IMR-90 (cell line): ENCODE data around the gene SPDYE18. TPM values are rescaled to one million over a fixed set of nuclear protein-coding genes. Genes with fewer than 3 reads are reported as not detected.
"Not testable (repeated sequence)": the region's sequence is repeated elsewhere in the genome, so short reads cannot be mapped to it uniquely, and the experiment has no call there.

Experiments
- ATAC-seq: fragments of 200-7000 bp; cut with Tn5 transposase; 2 replicates; pipeline ENCODE4 v1.9.1; 2020; ENCODE audit warnings: low read depth, mild to moderate bottlenecking, moderate library complexity
- Bru-seq: library from RNA; stranded (reverse); fragments of 400-500 nt; gene quantifications from one replicate; lab custom pipeline; 2021; lab: Mats Ljungman, UMichigan
- BruChase-seq, 2 experiments: library from RNA; stranded (reverse); fragments of 400-500 nt; gene quantifications; one replicate each; lab custom pipeline; 2021; lab: Mats Ljungman, UMichigan
- BruUV-seq: library from RNA; stranded (reverse); fragments of 400-500 nt; replicated peaks from 2 replicates; lab custom pipeline; 2021; lab: Mats Ljungman, UMichigan
- CTCF ChIA-PET: fragments of 300-600 bp; formaldehyde crosslinking; extraction: SDS; loops from one replicate; lab custom pipeline; 2021; ENCODE audit warnings: antibody characterized with exemption; lab: Yijun Ruan, JAX
- POLR2A ChIA-PET: fragments of 300-600 bp; sonication (Branson Sonifier 250); formaldehyde crosslinking; loops from one replicate; lab custom pipeline; 2022; ENCODE audit warnings: antibody characterized with exemption; ENCODE audit not compliant: unreplicated experiment; lab: Charles Lee
- DNase-seq: peaks from one replicate; pipeline ENCODE4 v3.0.0; 2013
- H2AFZ ChIP-seq: replicated peaks from 2 replicates; pipeline ENCODE3; 2013; ENCODE audit warnings: low read length, mild to moderate bottlenecking; ENCODE audit not compliant: poor library complexity
- H2AK5ac ChIP-seq: 2 replicates; pipeline ENCODE4 v1.6.1; 2013; ENCODE audit warnings: low read depth, low read length, inconsistent platforms
- H2AK9ac ChIP-seq: replicated peaks from 2 replicates; pipeline ENCODE3; 2013; ENCODE audit warnings: mild to moderate bottlenecking, low read depth, low read length, moderate library complexity; ENCODE audit not compliant: poor library complexity
- H2BK120ac ChIP-seq: 2 replicates; pipeline ENCODE4 v1.6.1; 2013; ENCODE audit warnings: low read depth, low read length, inconsistent platforms
- H2BK15ac ChIP-seq: 3 replicates; pipeline ENCODE4 v1.6.1; 2013; ENCODE audit warnings: low read depth, low read length, inconsistent platforms
- H2BK20ac ChIP-seq: 2 replicates; pipeline ENCODE4 v1.6.1; 2013; ENCODE audit warnings: low read depth, mild to moderate bottlenecking, inconsistent platforms, low read length, moderate library complexity
- H2BK5ac ChIP-seq: 2 replicates; pipeline ENCODE4 v1.6.1; 2013; ENCODE audit warnings: mild to moderate bottlenecking, low read depth, low read length, inconsistent platforms; ENCODE audit not compliant: poor library complexity, severe bottlenecking
- H3K14ac ChIP-seq: replicated peaks from 2 replicates; pipeline ENCODE4 v1.6.1; 2013; ENCODE audit warnings: low read depth, low read length, inconsistent platforms
- H3K18ac ChIP-seq: 2 replicates; pipeline ENCODE4 v1.6.1; 2013; ENCODE audit warnings: low read depth, low read length, control low read depth
- H3K23ac ChIP-seq: 2 replicates; pipeline ENCODE4 v1.6.1; 2013; ENCODE audit warnings: low read depth, low read length, inconsistent platforms
- H3K27ac ChIP-seq: 2 replicates; pipeline ENCODE4 v1.5.1; 2013; ENCODE audit warnings: mild to moderate bottlenecking, control low read depth, low read length; ENCODE audit not compliant: insufficient read depth
- H3K27me3 ChIP-seq: 2 replicates; pipeline ENCODE4 v1.6.1; 2013; ENCODE audit warnings: low read length; ENCODE audit not compliant: control insufficient read depth, insufficient read depth
- H3K36me3 ChIP-seq: 2 replicates; pipeline ENCODE4 v1.6.1; 2013; ENCODE audit warnings: low read length, mixed read lengths; ENCODE audit not compliant: control insufficient read depth, insufficient read depth
- H3K4ac ChIP-seq: 2 replicates; pipeline ENCODE4 v1.6.1; 2013; ENCODE audit warnings: low read depth, low read length, inconsistent platforms
- H3K4me1 ChIP-seq: 2 replicates; pipeline ENCODE4 v1.6.1; 2013; ENCODE audit warnings: low read length, mixed read lengths; ENCODE audit not compliant: control insufficient read depth, insufficient read depth
- H3K4me2 ChIP-seq: 2 replicates; pipeline ENCODE4 v1.6.1; 2013; ENCODE audit warnings: low read depth, mild to moderate bottlenecking, control low read depth, low read length, moderate library complexity
- H3K4me3 ChIP-seq: 2 replicates; pipeline ENCODE4 v1.5.1; 2013; ENCODE audit warnings: low read depth, mild to moderate bottlenecking, control low read depth, low read length, moderate library complexity; ENCODE audit not compliant: insufficient read depth
- H3K56ac ChIP-seq: 2 replicates; pipeline ENCODE4 v1.6.1; 2013; ENCODE audit warnings: low read length, inconsistent platforms; ENCODE audit not compliant: insufficient read depth; ENCODE audit errors: extremely low read depth
- H3K79me1 ChIP-seq, 2 experiments: 2 replicates each; pipeline ENCODE4 v1.6.1; 2013; ENCODE audit warnings: low read length in 2 of 2, inconsistent platforms in 1 of 2, low read depth in 1 of 2
- H3K9ac ChIP-seq: 2 replicates; pipeline ENCODE4 v1.6.1; 2013; ENCODE audit warnings: low read depth, low read length, control low read depth
- H3K9me1 ChIP-seq: 2 replicates; pipeline ENCODE4 v1.6.1; 2013; ENCODE audit warnings: low read length, inconsistent platforms; ENCODE audit not compliant: insufficient read depth
- H3K9me3 ChIP-seq: 2 replicates; pipeline ENCODE4 v1.6.1; 2013; ENCODE audit warnings: low read length; ENCODE audit not compliant: control insufficient read depth, insufficient read depth
- H4K20me1 ChIP-seq: 2 replicates; pipeline ENCODE4 v1.6.1; 2013; ENCODE audit warnings: low read length, inconsistent platforms; ENCODE audit not compliant: insufficient read depth
- H4K5ac ChIP-seq: 2 replicates; pipeline ENCODE4 v1.6.1; 2013; ENCODE audit warnings: mild to moderate bottlenecking, low read depth, low read length, control low read depth
- H4K8ac ChIP-seq, 2 experiments: 2 replicates each; pipeline ENCODE4 v1.6.1; 2013; ENCODE audit warnings: low read depth in 2 of 2, low read length in 2 of 2, control low read depth in 1 of 2, inconsistent platforms in 1 of 2
- H4K91ac ChIP-seq: 2 replicates; pipeline ENCODE4 v1.6.1; 2013; ENCODE audit warnings: low read depth, low read length, inconsistent platforms; ENCODE audit not compliant: insufficient read depth
- WGBS, 2 experiments: methylation state at CpG; one replicate each; pipeline versions ENCODE4 v1.1.5 to v1.1.7; 2013; ENCODE audit warnings: missing lambda C conversion rate in 2 of 2; ENCODE audit not compliant: insufficient read length in 1 of 2; ENCODE audit errors: extremely low coverage in 2 of 2; 5-methylcytosine and 5-hydroxymethylcytosine counted together
- dilution Hi-C: fragments of 300-500 bp; cut with HindIII; formaldehyde crosslinking; loops from one replicate; pipeline ENCODE4 v1.14.3; 2018; ENCODE audit warnings: low sequenced_read_pairs; ENCODE audit not compliant: unreplicated experiment
- in situ Hi-C: fragments of 300-500 bp; cut with MboI; formaldehyde crosslinking; loops from 3 replicates; pipeline ENCODE4 v1.14.3; 2019; ENCODE audit warnings: low sequenced_read_pairs, inconsistent platforms, mixed read lengths
- intact Hi-C: fragments of 100-400 bp; cut with micrococcal nuclease; formaldehyde crosslinking; loops from 2 replicates; pipeline ENCODE4 v1.10.0; 2022
- long read RNA-seq: library from polyadenylated mRNA; unstranded; transcript quantifications from one replicate; pipeline ENCODE4 v2.0.0, GENCODE V29; 2021; ENCODE audit not compliant: unreplicated experiment
- polyA plus RNA-seq, 3 experiments: library from polyadenylated mRNA; depleted of rRNA; stranded (reverse); fragments of >200 nt; gene quantifications; 2 replicates each; pipeline ENCODE4 v1.2.3, GENCODE V29; 2012; ENCODE audit warnings: low replicate concordance in 1 of 3
- total RNA-seq: library from RNA; depleted of rRNA; stranded (reverse); fragments of >200 nt; gene quantifications from 2 replicates; pipeline ENCODE4 v1.2.3, GENCODE V29; 2012; rRNA removed

Gene SPDYE18
- total RNA-seq (not detected in 2 replicates), polyA plus RNA-seq (2012; rRNA removed) (not detected in 2 replicates), Bru-seq, nascent RNA (percentile 31 among the genes with signal in this experiment), BruChase-seq, experiment 1, labeled RNA remaining after a 6-hour chase (percentile 36 among the genes with signal in this experiment), BruChase-seq, experiment 2, labeled RNA remaining after a 2-hour chase (percentile 32 among the genes with signal in this experiment)
- polyA plus RNA-seq (2012; cell fraction: cytosol; rRNA removed): not detected in 2 replicates
- polyA plus RNA-seq (2012; cell fraction: nucleus; rRNA removed; ENCODE audit: low replicate concordance): 0.41 and 0.46 TPM in 2 replicates
- long read RNA-seq, partial matches to known transcripts: 0 of 2 reads
- long read RNA-seq, other reads (novel, unspliced or antisense): 2 of 2 reads

- H3K4me1 ChIP-seq, H2BK15ac ChIP-seq, H3K23ac ChIP-seq, H2AK9ac ChIP-seq, H3K4me3 ChIP-seq, DNase-seq, ATAC-seq, H3K9me3 ChIP-seq, H4K5ac ChIP-seq, H4K8ac ChIP-seq, H3K4me2 ChIP-seq, POLR2A ChIA-PET, H2BK20ac ChIP-seq, CTCF ChIA-PET, H3K27ac ChIP-seq, H3K18ac ChIP-seq, H2BK120ac ChIP-seq, H2AFZ ChIP-seq, H3K27me3 ChIP-seq, dilution Hi-C loops, H3K9ac ChIP-seq, H3K56ac ChIP-seq, H4K20me1 ChIP-seq, H3K36me3 ChIP-seq, intact Hi-C loops, H2BK5ac ChIP-seq, H3K14ac ChIP-seq, H3K9me1 ChIP-seq, H3K79me1 ChIP-seq, in situ Hi-C loops, H3K4ac ChIP-seq, BruUV-seq, H2AK5ac ChIP-seq, H4K91ac ChIP-seq: not testable (repeated sequence)
- WGBS, 2 experiments: no CpG with 5 or more reads among the region's 4 CpGs
These were observed at the start of gene SPDYE18 for GRCh38 chr7:77062557-77062956. Gene SPDYE18, minus strand, starts transcription at chr7:77062558. Its CDS starts 2,046 bp downstream, at chr7:77060512.

GRCh38 chr7:77108362-77108761 is 46.0 kb upstream of the SPDYE18 start:
- Histone ChIP-seq H4K5ac (peak overlapping the region; percentile 63; the same call in 1 of the 2 replicates), H4K8ac (peak overlapping the region in 1 of 2 experiments; percentile 55; a peak in 1 of 4 replicates), H3K4me2 (peak overlapping the region; percentile 40; the same call in 1 of the 2 replicates), H2BK120ac (peak overlapping the region; percentile 64; the same call in 1 of the 2 replicates), H3K4me1 (peaks cover 10% of the 10 kb centered on the region), H3K27ac (0 out of 2 replicates have a peak overlapping the region, but pooled peaks have one; percentile 44), H3K4ac (peak overlapping the region; percentile 40; the same call in 1 of the 2 replicates), H2BK5ac (peak overlapping the region; percentile 93)
- intact Hi-C loops, BruUV-seq, H3K4me3 ChIP-seq, H3K14ac ChIP-seq, H3K27me3 ChIP-seq, H3K79me1 ChIP-seq, H3K9ac ChIP-seq, H3K36me3 ChIP-seq, in situ Hi-C loops, H3K9me1 ChIP-seq, H3K56ac ChIP-seq, H4K20me1 ChIP-seq, H2BK15ac ChIP-seq, POLR2A ChIA-PET, H4K91ac ChIP-seq, dilution Hi-C loops, H3K23ac ChIP-seq, H2AFZ ChIP-seq, H2BK20ac ChIP-seq, CTCF ChIA-PET, H2AK9ac ChIP-seq, H3K9me3 ChIP-seq, H2AK5ac ChIP-seq, H3K18ac ChIP-seq: not testable (repeated sequence)
- peak; percentile 80 for DNase-seq
- peak; percentile 83 for ATAC-seq
- no CpG with 5 or more reads among the region's 1 CpG for WGBS, 2 experiments
